GM18951 (cell line): ENCODE results near the gene TBC1D20.

Experiments used
- POLR2A ChIP-seq: IDR thresholded peaks from 4 replicates; pipeline ENCODE4 v1.6.1; 2011; ENCODE audit warnings: mild to moderate bottlenecking; ENCODE audit not compliant: insufficient read length, insufficient read depth; ENCODE audit errors: extremely low read depth
- in situ Hi-C: fragments of 300-500 bp; cut with MboI; formaldehyde crosslinking; loops from one replicate; pipeline ENCODE4 v1.12.0; 2022; ENCODE audit warnings: low sequenced_read_pairs, mixed read lengths, inconsistent platforms; ENCODE audit not compliant: unreplicated experiment

The TBC1D20 gene

DNA sequence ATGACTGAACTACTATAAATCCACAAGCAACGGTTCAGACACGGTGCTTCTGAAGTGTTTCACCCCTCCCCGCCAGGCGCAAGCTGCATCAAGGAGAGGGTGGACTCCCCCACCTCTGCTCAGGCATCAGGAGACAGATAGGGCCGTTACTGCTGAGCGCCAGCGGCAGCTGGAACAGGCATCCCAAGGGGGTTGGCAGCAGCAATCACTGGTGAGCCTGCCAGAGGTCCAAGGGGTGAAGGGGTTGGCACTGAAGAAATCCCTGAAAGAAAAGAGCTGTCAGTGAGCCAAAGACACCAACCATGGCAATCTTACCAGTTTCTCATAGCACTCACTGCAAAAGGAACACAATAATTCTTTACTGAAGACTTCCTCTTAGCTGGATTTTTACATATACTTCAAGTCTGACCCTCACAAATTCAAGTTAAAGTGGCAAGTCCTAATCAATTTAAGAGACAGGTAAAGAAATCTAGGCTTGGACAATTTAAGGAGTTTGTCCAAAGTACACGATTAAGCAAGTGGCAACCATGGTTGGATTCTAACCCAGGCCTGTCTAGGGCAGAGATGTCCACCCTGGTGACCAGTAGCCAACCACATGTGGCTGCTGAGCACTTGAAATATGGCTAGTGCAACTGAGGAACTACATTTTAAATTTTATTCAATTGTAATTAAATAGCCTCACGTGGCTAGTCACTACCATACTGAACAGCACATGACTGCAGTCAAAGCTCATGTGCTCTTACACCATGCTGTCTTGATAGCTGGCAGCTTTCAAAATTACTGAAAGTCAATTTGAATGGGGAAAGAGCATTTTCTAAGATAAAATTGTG, 21.7 kb upstream of the TBC1D20 start:
- TF ChIP-seq POLR2A, result no peak
- in situ Hi-C loops, result no loop called here

DNA sequence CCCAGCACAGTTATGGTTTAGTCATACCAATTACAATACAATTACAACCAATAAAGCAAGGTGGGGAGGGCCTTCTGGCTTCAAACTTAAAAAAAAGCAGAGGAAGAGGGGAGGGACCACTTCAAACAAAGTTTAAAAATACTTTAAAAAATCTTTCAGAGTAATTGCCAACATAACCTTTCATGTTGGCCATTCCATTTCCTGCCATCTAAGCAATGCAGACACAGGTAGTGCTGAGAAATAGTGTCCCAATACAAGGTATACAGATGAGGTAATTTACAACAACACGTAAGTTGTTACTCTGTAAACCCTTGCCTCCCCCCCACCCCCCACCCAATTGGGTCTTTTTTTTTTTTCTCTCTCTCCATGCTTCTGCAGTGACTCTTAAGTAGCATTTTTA, 18.8 kb upstream of the TBC1D20 start:
- in situ Hi-C loops, result no loop called here
- no peak for TF ChIP-seq POLR2A

DNA sequence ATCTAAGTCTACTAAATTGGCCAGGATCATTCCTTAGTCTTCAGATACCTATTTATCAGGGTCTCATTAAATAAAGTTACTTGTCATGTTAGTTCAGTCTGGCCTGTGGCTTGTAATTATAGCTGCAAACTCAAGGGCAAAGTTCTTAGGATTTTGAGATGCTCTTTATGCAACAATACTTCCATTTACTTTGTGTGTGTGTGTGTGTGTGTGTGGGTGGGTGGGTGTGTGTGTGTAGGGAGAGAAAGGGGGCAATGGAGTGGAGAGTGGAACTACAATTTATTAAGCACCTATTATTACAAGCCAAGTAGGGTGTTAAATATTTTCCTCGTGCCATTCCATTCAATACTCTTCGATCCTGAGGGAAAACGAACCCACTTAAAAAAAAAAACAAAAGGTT, 17.7 kb upstream of the TBC1D20 start:
- in situ Hi-C loops, result no loop called here
- no peak for TF ChIP-seq POLR2A

DNA sequence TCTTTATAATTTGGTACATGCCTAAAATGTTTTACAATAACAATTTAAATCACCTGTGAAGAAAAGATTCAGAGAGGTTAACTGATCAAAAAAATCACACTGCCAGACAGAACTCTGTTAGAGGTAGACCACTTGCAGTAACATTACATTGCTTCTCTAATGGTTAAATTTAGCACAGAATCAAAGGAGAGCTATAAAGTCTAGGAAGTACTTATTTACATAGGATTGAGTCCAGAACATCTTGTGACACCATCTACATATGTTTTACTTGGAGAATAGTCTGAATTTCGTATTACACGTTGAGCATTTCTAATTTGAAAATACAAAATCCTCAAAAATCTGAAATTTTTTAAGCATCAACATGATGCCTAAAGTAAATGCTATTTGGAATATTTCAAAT, 17.2 kb upstream of the TBC1D20 start:
- in situ Hi-C loops, result loop anchor here (10.0 kb wide), 1 partner anchor 125 kb away; no protein-coding TSS in a partner anchor
- TF ChIP-seq POLR2A, result no peak

DNA sequence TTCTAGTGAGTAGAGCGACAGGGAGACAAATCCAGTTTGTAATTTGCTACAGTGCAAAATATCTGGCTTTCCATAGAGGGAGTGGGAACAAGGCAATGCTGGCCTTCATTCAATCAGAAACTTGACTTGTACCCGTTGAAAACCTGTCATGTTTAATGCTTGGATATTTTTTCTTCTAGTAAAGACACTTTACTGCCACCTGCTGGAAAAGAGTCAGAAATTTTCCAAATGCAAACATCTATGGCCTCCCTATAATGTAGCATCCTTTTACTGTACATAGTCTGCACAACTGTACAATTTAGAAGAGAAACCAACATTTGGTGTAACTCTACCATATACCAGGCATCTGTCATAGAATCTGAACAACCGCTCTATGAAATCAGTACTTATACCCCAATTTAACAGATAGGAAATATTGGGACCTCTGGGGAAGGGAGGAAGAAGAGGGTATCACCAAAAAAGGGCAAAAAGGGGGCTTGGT, 16.7 kb upstream of the TBC1D20 start:
- in situ Hi-C loops, result loop anchor here (10.0 kb wide), 1 partner anchor 124 kb away; no protein-coding TSS in a partner anchor
- no peak for TF ChIP-seq POLR2A

DNA sequence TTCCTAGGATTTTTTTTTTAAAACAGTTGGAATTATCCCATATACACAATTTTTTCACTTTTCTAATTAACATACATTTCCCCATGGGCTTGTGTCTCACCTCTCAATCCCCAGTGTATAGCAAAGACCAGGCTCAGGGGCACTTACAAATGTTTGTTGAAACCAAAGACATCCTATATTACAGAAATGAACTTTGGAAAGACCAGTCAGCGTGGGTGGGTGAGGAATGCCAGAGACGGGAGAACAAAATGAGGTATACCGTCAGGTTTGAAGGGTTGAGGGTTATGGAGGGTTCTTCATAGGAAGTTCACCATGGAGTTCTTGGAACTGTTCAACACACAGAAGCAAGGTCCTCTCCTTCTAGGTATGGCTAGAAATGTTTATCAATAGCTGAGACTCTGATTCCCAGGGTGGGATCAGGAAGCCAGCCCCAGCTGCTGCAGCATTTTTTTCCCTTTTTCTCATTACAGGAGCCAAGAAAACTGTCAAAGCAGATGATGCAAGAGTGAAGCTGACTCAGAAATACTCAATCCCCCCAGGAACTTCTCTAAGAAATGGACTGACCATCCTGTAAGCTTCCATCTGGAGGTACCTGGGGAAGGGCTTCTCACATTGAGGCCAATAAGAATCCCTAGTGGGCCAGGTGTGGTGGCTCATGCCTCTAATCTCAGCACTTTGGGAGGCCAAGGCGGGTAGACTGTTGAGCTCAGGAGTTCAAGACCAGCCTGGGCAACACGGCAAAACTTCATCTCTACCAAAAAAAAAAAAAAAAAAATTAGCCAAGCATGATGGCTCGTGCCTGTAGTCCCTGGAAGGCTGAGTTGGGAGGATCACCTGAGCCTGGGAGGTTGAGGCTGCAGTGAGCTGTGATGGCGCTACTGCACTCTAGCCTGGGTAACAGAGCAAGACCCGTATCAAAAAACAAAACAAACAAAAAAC, 15.9 kb upstream of the TBC1D20 start:
- in situ Hi-C loops, result loop anchor here (10.0 kb wide), 1 partner anchor 123 kb away; no protein-coding TSS in a partner anchor
- no peak for TF ChIP-seq POLR2A

DNA sequence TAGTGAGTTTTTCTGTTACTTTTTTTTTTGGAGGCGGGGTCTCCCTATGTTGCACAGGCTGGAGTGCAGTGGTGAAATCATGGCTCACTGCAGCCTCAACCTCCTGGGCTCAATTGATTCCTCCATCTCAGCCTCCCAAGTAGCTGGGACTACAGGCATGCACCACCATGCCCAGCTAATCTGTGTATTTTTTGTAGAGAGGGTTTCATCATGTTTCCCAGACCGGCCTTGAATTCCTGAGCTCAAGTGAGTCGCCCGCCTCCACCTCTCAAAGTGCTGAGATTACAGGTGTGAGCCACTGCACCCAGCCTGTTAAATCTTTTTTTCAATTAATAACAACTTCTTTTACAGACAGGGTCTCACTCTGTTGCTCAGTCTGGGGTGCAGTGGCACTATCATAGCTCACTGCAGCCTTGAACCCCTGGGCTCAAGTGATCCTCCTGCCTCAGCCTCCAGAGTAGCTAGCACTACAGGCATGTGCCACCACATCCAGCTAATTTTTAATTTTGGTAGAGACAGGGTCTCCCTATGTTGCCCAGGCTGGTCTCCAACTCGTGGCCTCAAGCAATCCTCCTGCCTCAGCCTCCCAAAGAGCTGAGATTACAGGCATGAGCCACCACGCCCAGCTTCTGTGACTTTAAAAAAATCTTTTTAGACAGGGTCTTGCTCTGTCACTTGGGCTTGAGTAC, 14.4 kb upstream of the TBC1D20 start:
- in situ Hi-C loops, result loop anchor here (10.0 kb wide), 1 partner anchor 122 kb away; no protein-coding TSS in a partner anchor

DNA sequence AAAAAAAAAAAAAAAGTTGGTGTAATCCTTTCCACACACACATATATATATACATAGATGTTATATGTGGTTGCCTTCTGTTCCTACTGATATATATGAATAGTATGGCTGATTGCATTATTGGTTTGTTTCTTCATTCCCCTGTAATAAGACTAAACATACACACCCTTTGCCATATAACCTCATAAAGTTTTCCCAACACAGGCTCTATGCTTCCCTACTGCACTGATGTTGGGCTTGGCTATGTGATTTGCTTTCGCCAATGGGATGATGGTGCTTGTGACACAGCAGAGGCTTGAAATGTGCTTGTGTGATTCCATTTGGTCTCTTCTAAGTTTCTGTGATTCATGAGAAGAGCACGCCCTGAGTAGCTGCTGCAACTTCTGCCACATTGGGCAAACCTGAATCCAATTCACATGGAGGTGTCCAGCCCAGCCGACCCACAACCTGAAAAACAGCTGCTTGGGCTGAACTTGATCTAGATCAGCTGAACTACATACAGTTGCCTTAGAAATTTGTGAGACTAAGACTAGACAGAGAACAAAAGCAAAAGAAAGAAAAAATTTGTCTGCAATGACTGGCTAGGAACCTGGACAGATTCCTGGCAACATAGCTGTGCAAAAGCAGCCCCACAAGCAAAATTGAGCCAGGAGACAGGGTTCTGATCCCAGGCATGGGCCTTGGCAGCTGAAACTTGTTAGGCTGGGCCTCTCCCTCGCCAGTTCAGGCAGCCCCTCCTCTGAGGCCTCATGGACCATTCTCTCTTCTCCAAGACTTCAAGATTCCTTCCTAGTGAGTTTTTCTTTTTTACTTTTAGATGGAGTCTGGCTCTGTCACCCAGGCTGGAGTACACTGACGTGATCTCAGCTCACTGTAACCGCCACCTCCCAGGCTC, 13.4 kb upstream of the TBC1D20 start:
- in situ Hi-C loops, result loop anchor here (10.0 kb wide), 1 partner anchor 121 kb away; no protein-coding TSS in a partner anchor
- TF ChIP-seq POLR2A, result no peak

DNA sequence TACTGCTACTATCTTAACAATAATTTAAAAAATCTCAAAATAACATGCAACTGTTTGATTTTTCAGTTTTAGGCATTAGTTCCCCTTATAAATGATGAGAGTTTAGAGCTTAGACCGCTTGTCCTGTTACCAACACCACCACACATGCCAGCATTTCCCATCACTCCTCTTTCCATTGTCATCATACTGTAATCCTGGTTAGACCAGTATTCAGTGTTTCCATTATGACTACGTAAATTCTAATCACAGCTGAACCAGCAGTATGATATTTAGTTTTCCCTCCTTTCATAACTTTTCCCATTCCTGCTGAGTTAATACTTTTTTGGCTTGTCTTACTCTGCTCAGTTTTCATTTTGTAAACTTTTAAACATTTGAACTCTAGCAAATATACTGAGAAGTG, 12.2 kb upstream of the TBC1D20 start:
- in situ Hi-C loops, result loop anchor here (10.0 kb wide), 1 partner anchor 120 kb away; no protein-coding TSS in a partner anchor
- no peak for TF ChIP-seq POLR2A

DNA sequence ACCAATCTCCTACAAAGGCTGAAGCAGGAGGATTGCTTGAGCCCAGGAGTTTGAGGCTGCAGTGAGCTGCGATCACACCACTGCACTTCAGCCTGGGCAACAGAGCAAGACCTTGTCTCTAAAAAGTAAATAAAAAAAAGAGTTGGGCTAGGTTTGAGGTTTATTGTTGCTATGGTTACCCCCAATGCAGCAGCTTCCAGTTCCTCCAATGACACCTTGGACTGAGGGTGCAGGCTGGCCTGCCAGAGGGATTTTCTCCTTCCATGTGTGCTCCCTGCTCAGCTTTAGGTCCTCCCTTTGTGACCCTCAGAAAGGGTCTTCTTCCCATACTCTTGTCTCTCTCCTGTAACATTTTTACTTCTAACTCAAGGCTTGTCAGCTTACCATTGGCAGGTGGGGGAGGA, 10.6 kb upstream of the TBC1D20 start:
- TF ChIP-seq POLR2A, result no peak
- in situ Hi-C loops, result loop anchor here (10.0 kb wide), 1 partner anchor 118 kb away; no protein-coding TSS in a partner anchor

DNA sequence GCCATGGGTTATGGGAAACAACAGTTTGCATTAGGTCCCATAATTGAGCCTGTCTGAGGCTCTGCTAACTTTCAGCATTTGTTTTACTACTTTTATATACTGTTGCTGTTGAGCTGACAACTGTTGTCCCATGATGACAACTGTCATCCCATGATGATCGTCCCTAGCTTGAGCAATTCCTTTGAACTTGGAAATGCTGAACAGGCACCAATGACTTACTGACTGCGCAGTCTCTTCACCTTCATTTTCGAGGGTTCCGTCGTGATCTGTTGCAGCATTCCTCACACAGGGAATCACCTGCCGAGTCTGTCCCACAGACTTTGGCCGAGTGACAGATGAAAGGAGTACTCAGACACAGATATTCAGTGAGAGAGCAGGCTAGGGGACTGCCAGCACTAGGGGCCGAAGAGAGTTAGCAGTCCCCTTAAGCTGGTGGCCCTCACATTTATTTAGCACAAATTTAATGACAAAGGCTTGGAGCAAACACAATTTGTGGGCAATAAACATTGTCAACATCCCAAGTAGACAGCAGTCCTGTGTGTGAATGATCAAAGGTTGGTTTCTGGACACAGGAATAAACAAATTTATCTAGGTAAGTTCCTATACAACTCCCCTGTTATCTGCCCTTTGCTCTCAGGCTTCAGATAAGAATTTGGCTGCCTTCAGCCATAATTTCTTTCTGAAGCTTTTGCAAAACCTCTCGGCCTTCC, 10.0 kb upstream of the TBC1D20 start:
- in situ Hi-C loops, result loop anchor here (10.0 kb wide), 1 partner anchor 117 kb away; no protein-coding TSS in a partner anchor
- TF ChIP-seq POLR2A, result no peak
